Muscle layer of duodenum (tissue), 2 donors: ENCODE measurements around the gene TLR2.

ENCODE experiments used
- H3K27ac ChIP-seq: one replicate; pipeline ENCODE4 v1.7.0; 2013; ENCODE audit warnings: mild to moderate bottlenecking, low read length
- H3K27me3 ChIP-seq: one replicate; pipeline ENCODE4 v1.7.0; 2013; ENCODE audit warnings: low read depth, mild to moderate bottlenecking, control low read depth, low read length
- H3K36me3 ChIP-seq, 2 donors: one replicate each; pipeline ENCODE4 v1.7.0; 2013; ENCODE audit warnings: low read length in 2 of 2, control low read depth in 1 of 2, mild to moderate bottlenecking in 1 of 2; ENCODE audit not compliant: insufficient read depth in 2 of 2, control insufficient read depth in 1 of 2
- H3K4me1 ChIP-seq, 2 donors: one replicate each; pipeline ENCODE4 v1.7.0; 2013; ENCODE audit warnings: low read length in 2 of 2, mild to moderate bottlenecking in 2 of 2, control low read depth in 1 of 2, moderate library complexity in 1 of 2; ENCODE audit not compliant: insufficient read depth in 2 of 2, control insufficient read depth in 1 of 2
- H3K4me3 ChIP-seq, 2 donors: one replicate each; pipeline ENCODE4 v1.7.0; 2013; ENCODE audit warnings: low read length in 2 of 2, low read depth in 1 of 2, mild to moderate bottlenecking in 1 of 2
- H3K9me3 ChIP-seq, 2 donors: one replicate each; pipeline ENCODE4 v1.7.0; 2013; ENCODE audit warnings: low read length in 2 of 2, control low read depth in 1 of 2, mild to moderate bottlenecking in 1 of 2; ENCODE audit not compliant: control insufficient read depth in 1 of 2
- donor health status: healthy.

TLR2 gene

GRCh38 chr4:153645183-153645582 lies 38.9 kb upstream of the TLR2 start:
- H3K27me3 ChIP-seq = no peaks in the 10 kb centered on the region
- no peak overlapping the region for H3K27ac ChIP-seq
- H3K9me3 ChIP-seq = no peaks in the 10 kb centered on the region
- H3K36me3 ChIP-seq = no peaks in the 10 kb centered on the region
- H3K4me3 ChIP-seq = no peak overlapping the region
- H3K4me1 ChIP-seq = no peaks in the 10 kb centered on the region

DNA sequence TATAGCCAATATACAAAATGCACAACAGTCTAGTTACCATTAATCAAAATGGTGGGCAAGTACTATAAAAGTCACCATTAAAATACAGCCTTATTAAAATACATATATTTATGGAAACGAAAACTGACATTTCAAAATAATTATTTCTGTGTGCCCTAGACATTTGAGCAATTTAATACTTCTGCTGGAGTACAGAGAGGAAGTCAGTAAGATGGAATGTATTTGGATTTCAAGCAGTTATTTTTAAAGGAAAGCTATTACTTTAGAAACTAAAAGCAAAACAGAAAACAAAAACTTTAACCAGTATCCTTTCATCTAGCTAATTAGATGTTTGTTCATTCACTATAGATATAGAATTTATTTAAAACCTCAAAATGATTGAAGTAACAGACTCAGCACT lies 37.8 kb upstream of the TLR2 start:
- Histone ChIP-seq H3K9me3 (no peaks in the 10 kb centered on the region), H3K27ac (no peak overlapping the region), H3K4me1 (no peaks in the 10 kb centered on the region), H3K4me3 (no peak overlapping the region), H3K36me3 (no peaks in the 10 kb centered on the region), H3K27me3 (no peaks in the 10 kb centered on the region)

GRCh38 chr4:153646978-153647377 lies 37.1 kb upstream of the TLR2 start:
- no peaks in the 10 kb centered on the region for H3K36me3 ChIP-seq
- H3K4me1 ChIP-seq = no peaks in the 10 kb centered on the region
- no peak overlapping the region for H3K4me3 ChIP-seq
- no peak overlapping the region for H3K27ac ChIP-seq
- no peaks in the 10 kb centered on the region for H3K9me3 ChIP-seq
- H3K27me3 ChIP-seq = no peaks in the 10 kb centered on the region

- H3K4me3 ChIP-seq = no peak overlapping the region
- H3K27ac ChIP-seq = no peak overlapping the region
- no peaks in the 10 kb centered on the region for H3K9me3 ChIP-seq
- no peaks in the 10 kb centered on the region for H3K27me3 ChIP-seq
- no peaks in the 10 kb centered on the region for H3K36me3 ChIP-seq
- no peaks in the 10 kb centered on the region for H3K4me1 ChIP-seq
Observed at GRCh38 chr4:153647975-153648374, 36.1 kb upstream of the TLR2 start.

DNA sequence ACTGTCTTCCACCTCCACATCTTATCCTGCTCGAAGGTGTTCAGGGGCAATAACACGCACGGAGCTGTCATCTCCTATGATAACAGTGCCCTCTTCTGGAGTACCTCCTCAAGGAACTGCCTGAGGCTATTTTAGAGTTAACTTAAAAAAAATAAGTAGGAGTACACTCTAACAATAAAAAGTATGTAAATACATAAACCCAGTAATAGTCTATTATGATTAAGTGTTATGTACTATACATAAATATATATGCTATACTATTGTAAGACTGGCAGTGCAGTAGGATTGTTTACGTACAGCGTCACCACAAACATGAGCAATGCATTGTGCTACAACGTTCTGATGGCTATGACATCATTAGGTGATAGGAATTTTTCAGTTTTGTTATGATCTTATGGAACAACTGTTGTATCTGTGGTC lies 34.5 kb upstream of the TLR2 start:
- Histone ChIP-seq H3K36me3 (no peaks in the 10 kb centered on the region), H3K4me1 (no peaks in the 10 kb centered on the region), H3K4me3 (no peak overlapping the region), H3K9me3 (no peaks in the 10 kb centered on the region), H3K27me3 (no peaks in the 10 kb centered on the region), H3K27ac (no peak overlapping the region)

- Histone ChIP-seq H3K27ac (peak overlapping the region; percentile 48), H3K36me3 (no peaks in the 10 kb centered on the region), H3K27me3 (no peaks in the 10 kb centered on the region), H3K9me3 (no peaks in the 10 kb centered on the region), H3K4me1 (no peaks in the 10 kb centered on the region), H3K4me3 (no peak overlapping the region)
Observed at GRCh38 chr4:153651116-153651515, 33.0 kb upstream of the TLR2 start.

- H3K9me3 ChIP-seq = no peaks in the 10 kb centered on the region
- no peaks in the 10 kb centered on the region for H3K36me3 ChIP-seq
- H3K4me1 ChIP-seq = no peaks in the 10 kb centered on the region
- H3K27me3 ChIP-seq = no peaks in the 10 kb centered on the region
- no peak overlapping the region for H3K4me3 ChIP-seq
- H3K27ac ChIP-seq = peak overlapping the region; percentile 78
Observed at GRCh38 chr4:153651587-153651986, 32.5 kb upstream of the TLR2 start.

- Histone ChIP-seq H3K27me3 (no peaks in the 10 kb centered on the region), H3K27ac (peak overlapping the region; percentile 78), H3K4me3 (no peak overlapping the region), H3K9me3 (no peaks in the 10 kb centered on the region), H3K4me1 (no peaks in the 10 kb centered on the region), H3K36me3 (no peaks in the 10 kb centered on the region)
Observed at GRCh38 chr4:153652051-153652784, 31.9 kb upstream of the TLR2 start.

- no peaks in the 10 kb centered on the region for H3K36me3 ChIP-seq
- H3K4me1 ChIP-seq = no peaks in the 10 kb centered on the region
- no peaks in the 10 kb centered on the region for H3K9me3 ChIP-seq
- H3K4me3 ChIP-seq = no peak overlapping the region
- H3K27ac ChIP-seq = peak overlapping the region; percentile 50
- no peaks in the 10 kb centered on the region for H3K27me3 ChIP-seq
Observed at GRCh38 chr4:153655002-153655541, 29.0 kb upstream of the TLR2 start.

DNA sequence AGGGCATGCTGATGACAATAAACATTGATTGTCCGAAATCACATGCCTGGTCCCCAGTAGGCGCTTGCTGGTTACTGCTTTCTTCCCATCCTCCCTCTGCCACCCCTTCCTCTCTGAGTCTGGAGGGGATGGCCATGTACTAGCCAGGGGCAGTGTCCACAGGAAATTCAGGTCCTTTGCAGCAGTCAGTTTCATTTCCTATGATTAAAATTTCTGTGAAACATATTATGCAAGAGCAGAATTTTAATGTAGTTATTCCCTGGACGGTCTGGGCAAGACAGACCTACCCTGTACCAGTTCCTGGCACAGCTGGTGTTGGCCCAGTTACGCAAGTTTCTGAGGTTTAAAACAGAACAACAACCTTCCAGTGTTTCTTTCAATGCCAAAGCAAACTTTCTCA lies 28.2 kb upstream of the TLR2 start:
- Histone ChIP-seq H3K4me1 (no peaks in the 10 kb centered on the region), H3K27me3 (no peaks in the 10 kb centered on the region), H3K9me3 (no peaks in the 10 kb centered on the region), H3K4me3 (no peak overlapping the region), H3K27ac (peak overlapping the region; percentile 43), H3K36me3 (no peaks in the 10 kb centered on the region)

DNA sequence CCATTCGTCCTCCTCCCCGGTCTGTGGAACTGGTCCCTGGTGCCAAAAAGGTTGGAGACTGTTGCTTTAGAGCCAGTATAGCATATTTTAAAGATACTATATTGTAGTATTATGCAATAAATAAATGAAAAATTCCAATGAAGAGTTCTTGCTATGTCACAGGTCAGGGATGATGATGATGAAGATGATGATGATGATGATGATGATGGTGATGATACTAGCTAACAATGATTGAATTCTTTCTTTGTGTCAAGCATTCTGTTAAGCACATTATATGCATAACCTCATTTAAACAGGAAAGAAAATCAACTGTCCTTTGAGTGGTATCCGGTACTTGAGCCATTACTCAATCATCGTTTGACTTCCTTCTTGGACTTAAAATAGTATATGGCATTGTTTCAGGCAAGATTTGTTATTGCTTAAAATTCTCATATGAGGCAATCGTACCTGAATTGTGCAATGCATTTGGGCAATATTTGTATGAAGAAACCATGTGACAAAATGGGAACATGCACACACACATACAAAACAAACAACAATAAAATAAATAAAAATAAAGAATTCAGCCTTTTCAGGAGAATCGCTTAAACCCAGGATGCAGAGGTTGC lies 22.8 kb upstream of the TLR2 start:
- H3K27ac ChIP-seq = no peak overlapping the region
- no peaks in the 10 kb centered on the region for H3K36me3 ChIP-seq
- no peaks in the 10 kb centered on the region for H3K27me3 ChIP-seq
- no peak overlapping the region for H3K4me3 ChIP-seq
- no peaks in the 10 kb centered on the region for H3K9me3 ChIP-seq
- no peaks in the 10 kb centered on the region for H3K4me1 ChIP-seq
